Measurements from ENCODE around the gene NF1.
"Not testable (repeated sequence)": the region's sequence is repeated elsewhere in the genome, so short reads cannot be mapped to it uniquely, and the experiment has no call there.

The NF1 gene

DNA sequence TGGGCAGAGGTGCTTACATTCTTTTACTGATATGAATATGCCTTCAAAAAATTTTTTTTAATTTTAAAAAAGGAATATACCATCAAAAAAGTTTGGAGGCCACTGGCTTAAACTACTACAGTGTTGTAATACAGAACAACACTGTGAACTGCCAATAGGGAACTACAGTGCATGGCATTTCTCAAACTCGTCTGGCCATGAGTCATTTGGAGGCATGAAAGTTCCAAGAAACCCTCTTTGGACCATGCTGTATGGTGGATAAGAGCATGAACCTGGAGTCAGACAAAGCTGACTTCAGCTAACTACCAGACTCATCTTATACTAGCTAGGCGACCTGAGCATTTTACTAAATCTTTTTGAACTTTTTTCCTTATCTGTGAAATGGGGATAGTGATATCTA is 9.2 kb upstream of the NF1 start:
- Histone ChIP-seq H3K36me3 (ENCODE audit: insufficient read depth, low read length) (no peaks in the 10 kb centered on the region), H3K9ac (ENCODE audit: low read depth, low read length) (no peak overlapping the region), H3K4me1 (ENCODE audit: control insufficient read depth, insufficient read depth, low read length) (no peaks in the 10 kb centered on the region), H3K27me3 (ENCODE audit: control insufficient read depth, insufficient read depth, low read length) (no peaks in the 10 kb centered on the region), H3K4me2 (ENCODE audit: low read length) (no peak overlapping the region), H3K4me3 (ENCODE audit: low read length) (no peak overlapping the region), H3K9me3 (replicated peaks; ENCODE audit: low read length) (no peaks in the 10 kb centered on the region)

DNA sequence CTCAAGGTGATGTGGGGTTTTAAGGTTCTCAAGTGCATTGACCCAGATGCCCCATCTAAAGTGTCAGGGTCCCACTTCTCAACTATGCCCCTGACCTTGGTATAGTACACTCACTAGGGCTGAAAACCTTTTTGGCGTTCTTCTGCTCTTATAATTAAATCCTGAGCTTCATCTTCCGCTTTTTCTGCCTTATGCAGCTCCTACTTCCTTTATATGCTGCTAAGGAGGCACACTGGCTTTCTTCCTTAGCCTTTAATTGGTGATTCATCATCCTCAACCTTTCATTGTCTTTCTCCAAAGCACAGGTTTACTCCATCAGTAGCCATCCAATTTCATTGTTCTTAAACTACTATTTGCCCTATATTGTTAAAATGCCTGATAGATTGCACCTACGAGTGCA is 5.3 kb upstream of the NF1 start:
- Histone ChIP-seq H3K9me3 (replicated peaks; ENCODE audit: low read length) (no peaks in the 10 kb centered on the region), H3K4me1 (ENCODE audit: control insufficient read depth, insufficient read depth, low read length) (no peaks in the 10 kb centered on the region), H3K9ac (ENCODE audit: low read depth, low read length) (no peak overlapping the region), H3K36me3 (ENCODE audit: insufficient read depth, low read length) (no peaks in the 10 kb centered on the region), H3K4me3 (ENCODE audit: low read length) (no peak overlapping the region), H3K4me2 (ENCODE audit: low read length) (no peak overlapping the region), H3K27me3 (ENCODE audit: control insufficient read depth, insufficient read depth, low read length) (no peaks in the 10 kb centered on the region)

DNA sequence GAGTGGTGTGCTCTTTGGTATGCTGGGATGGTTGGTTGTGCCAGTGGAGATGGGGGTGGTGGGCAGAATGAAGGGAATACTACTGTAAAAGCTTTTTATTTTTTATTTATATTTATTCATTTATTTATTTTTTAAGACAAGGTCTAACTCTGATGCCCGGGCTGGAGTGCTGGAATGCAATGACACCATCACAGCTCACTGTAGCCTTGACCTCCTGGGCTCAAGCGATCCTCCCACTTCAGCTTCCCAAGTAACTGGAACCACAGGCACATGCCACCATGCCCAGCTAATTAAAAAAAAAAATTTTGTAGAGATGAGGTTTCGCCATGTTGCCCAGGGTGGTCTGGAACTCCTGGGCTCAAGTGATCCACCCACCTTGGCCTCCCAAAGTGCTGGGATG is 4.1 kb upstream of the NF1 start:
- not testable (repeated sequence) for H3K36me3 ChIP-seq (ENCODE audit: insufficient read depth, low read length); H3K4me2 ChIP-seq (ENCODE audit: low read length); H3K9ac ChIP-seq (ENCODE audit: low read depth, low read length); H3K9me3 ChIP-seq (replicated peaks; ENCODE audit: low read length); H3K27me3 ChIP-seq (ENCODE audit: control insufficient read depth, insufficient read depth, low read length); H3K4me3 ChIP-seq (ENCODE audit: low read length); H3K4me1 ChIP-seq (ENCODE audit: control insufficient read depth, insufficient read depth, low read length)

DNA sequence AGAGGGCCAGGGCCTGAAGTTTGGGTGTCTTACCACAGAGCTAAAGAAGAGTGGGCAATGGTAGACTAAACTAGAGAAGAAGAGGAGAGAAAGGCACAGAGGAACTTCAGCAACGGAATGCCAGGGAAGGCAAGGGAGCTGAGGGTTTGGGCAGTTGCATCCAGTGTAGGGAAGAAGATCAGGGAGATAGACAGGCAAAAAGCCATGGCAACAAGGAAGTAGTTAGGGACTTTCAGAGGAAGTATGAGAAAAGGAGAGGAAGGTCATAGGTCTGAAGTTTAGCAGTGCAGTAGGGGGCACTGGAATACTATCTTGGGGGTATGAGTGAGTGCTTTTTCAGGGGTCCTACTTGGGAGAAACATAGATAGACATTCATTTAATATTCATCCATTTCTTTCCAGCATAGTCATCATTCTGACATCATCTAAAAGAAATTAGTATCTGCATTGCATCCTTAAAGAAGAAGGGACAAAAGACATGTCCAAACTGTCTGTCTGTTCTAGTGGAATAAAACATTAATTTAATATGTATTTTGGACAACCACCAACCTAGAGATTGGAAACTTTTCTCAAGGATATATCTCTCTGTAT is 2.2 kb upstream of the NF1 start:
- Histone ChIP-seq H3K9ac (ENCODE audit: low read depth, low read length) (no peak overlapping the region), H3K4me3 (ENCODE audit: low read length) (no peak overlapping the region), H3K4me1 (ENCODE audit: control insufficient read depth, insufficient read depth, low read length) (peaks cover 4% of the 10 kb centered on the region), H3K4me2 (ENCODE audit: low read length) (no peak overlapping the region), H3K9me3 (replicated peaks; ENCODE audit: low read length) (no peaks in the 10 kb centered on the region), H3K36me3 (ENCODE audit: insufficient read depth, low read length) (no peaks in the 10 kb centered on the region), H3K27me3 (ENCODE audit: control insufficient read depth, insufficient read depth, low read length) (no peaks in the 10 kb centered on the region)

DNA sequence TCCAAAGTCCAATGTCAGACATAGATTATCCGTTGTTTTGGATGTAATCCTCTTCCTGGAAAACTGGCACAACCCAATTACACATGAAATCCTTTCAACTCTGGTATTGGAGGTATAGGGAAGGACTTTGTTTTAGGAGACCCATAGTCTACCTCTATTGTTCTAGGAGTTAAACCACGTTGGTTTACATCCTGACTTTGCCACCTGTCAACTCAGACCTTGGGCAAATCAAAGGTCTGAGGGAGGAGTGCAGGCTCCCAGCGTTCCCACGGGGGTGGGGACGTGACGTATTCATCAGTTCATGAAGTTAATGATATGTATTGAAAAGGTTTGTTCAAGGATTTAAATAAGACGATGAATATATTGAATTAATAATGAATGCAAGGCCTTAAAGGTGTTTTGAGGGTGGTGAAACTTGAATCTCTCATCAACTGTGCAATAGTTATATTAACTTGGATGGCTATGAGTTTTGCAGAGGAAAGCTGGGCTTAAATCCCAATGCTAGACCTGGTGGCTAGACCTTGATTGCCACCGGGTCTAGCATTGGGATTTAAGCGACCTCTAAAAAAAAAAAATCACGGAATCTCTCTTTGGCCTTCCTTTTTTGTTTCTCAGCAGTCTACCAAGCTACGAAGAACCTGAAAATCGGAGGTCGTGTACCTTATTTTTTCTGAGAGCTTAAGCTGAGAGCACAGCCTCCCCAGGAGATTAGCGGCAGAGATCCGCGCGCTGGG is 744 bp upstream of the NF1 start:
- peak overlapping the region; percentile 67 for H3K4me2 ChIP-seq (ENCODE audit: low read length)
- H3K9ac ChIP-seq (ENCODE audit: low read depth, low read length): peak overlapping the region; percentile 44

DNA sequence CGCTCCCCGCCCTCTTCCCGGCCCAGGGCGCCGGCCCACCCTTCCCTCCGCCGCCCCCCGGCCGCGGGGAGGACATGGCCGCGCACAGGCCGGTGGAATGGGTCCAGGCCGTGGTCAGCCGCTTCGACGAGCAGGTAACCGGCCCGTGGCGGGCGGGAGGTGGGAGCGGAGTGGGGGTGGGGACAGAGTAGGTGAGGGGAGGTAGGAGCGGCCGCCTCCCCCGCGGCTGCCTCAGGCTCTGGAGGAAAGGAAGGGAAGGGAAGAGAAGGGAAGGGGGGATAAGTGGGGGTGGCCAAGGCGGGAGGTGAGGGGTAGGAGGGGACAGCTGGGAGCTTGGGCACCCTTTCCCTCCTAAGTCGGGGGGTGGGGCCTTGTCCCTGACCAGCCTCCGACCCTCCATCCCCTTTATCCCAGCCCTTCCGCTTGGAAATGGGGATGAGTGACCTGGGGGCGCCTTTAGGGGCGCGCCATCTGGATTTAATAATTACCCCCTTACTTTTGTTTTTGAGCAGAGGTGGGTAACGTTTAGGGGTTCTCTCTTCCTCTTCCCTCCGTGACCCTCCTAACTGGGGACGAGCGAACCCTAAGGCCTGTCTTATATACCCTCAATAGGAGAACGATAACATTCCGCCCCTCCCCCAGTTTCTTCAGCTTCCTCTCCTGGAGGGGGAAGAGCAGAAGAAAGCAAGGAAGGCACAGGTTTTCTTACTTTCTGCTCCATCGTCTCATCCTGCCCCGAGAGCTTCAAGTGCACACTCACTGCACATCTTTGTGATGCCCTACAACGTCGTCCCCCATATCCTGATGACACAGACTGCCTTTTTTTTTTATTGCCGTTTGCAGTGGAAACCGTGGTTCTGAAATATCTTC is 694 bp downstream of the NF1 start:
- Histone ChIP-seq H3K9ac (ENCODE audit: low read depth, low read length) (peak overlapping the region; percentile 83), H3K4me1 (ENCODE audit: control insufficient read depth, insufficient read depth, low read length) (peaks cover 4% of the 10 kb centered on the region), H3K4me3 (ENCODE audit: low read length) (peak overlapping the region; percentile 84), H3K4me2 (ENCODE audit: low read length) (peak overlapping the region; percentile 91), H3K36me3 (ENCODE audit: insufficient read depth, low read length) (no peaks in the 10 kb centered on the region), H3K27me3 (ENCODE audit: control insufficient read depth, insufficient read depth, low read length) (no peaks in the 10 kb centered on the region), H3K9me3 (replicated peaks; ENCODE audit: low read length) (no peaks in the 10 kb centered on the region)

More for the DNA sequence above, 744 bp upstream of the NF1 start:
- Histone ChIP-seq H3K4me1 (ENCODE audit: control insufficient read depth, insufficient read depth, low read length) (peaks cover 4% of the 10 kb centered on the region), H3K27me3 (ENCODE audit: control insufficient read depth, insufficient read depth, low read length) (no peaks in the 10 kb centered on the region), H3K4me3 (ENCODE audit: low read length) (peak overlapping the region; percentile 84), H3K36me3 (ENCODE audit: insufficient read depth, low read length) (no peaks in the 10 kb centered on the region), H3K9me3 (replicated peaks; ENCODE audit: low read length) (no peaks in the 10 kb centered on the region)

DNA sequence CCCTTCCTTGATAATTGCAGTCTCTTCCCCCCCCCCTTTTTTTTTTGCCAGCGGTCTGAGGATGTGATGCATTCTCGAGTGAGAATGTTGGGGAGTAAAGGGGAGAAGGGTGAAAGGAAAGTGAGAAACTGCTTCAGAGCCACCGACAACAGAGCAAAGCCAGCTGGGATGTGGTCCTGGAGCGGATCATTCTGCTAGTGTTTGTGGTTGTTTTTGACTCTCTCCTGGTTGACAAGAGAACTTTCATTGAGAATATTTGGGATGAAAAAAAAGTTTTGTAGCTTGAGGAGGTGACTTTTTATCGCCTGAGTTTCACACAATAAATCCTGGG is 1.3 kb downstream of the NF1 start:
- H3K4me1 ChIP-seq (ENCODE audit: control insufficient read depth, insufficient read depth, low read length): peaks cover 4% of the 10 kb centered on the region
- peak overlapping the region; percentile 91 for H3K4me2 ChIP-seq (ENCODE audit: low read length)
- H3K9ac ChIP-seq (ENCODE audit: low read depth, low read length): peak overlapping the region; percentile 83
- H3K36me3 ChIP-seq (ENCODE audit: insufficient read depth, low read length): no peaks in the 10 kb centered on the region
- peak overlapping the region; percentile 84 for H3K4me3 ChIP-seq (ENCODE audit: low read length)
- H3K9me3 ChIP-seq (replicated peaks; ENCODE audit: low read length): no peaks in the 10 kb centered on the region
- H3K27me3 ChIP-seq (ENCODE audit: control insufficient read depth, insufficient read depth, low read length): no peaks in the 10 kb centered on the region

DNA sequence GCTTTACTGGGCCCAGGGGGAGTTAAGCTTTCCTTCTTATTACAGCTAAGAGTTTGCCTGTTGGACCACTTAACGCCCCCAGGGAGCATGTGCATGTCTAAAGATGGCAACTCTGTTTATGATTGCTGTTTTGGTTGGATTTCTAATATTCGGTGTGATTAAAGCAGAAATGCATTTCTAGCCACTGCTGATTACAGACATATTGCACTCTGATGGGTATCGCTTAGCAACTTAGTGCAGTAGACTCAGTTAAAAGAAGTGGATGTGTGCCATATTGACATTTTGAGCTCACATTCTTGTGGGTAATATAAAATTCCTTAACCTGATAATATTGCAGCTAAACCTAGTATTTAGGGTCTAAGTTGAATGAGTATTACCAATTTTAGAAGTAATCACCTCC is 4.2 kb downstream of the NF1 start:
- no peak overlapping the region for H3K4me2 ChIP-seq (ENCODE audit: low read length)
- H3K36me3 ChIP-seq (ENCODE audit: insufficient read depth, low read length): no peaks in the 10 kb centered on the region
- H3K27me3 ChIP-seq (ENCODE audit: control insufficient read depth, insufficient read depth, low read length): no peaks in the 10 kb centered on the region
- H3K9me3 ChIP-seq (replicated peaks; ENCODE audit: low read length): no peaks in the 10 kb centered on the region
- H3K4me3 ChIP-seq (ENCODE audit: low read length): no peak overlapping the region
- H3K9ac ChIP-seq (ENCODE audit: low read depth, low read length): no peak overlapping the region
- H3K4me1 ChIP-seq (ENCODE audit: control insufficient read depth, insufficient read depth, low read length): peaks cover 4% of the 10 kb centered on the region

DNA sequence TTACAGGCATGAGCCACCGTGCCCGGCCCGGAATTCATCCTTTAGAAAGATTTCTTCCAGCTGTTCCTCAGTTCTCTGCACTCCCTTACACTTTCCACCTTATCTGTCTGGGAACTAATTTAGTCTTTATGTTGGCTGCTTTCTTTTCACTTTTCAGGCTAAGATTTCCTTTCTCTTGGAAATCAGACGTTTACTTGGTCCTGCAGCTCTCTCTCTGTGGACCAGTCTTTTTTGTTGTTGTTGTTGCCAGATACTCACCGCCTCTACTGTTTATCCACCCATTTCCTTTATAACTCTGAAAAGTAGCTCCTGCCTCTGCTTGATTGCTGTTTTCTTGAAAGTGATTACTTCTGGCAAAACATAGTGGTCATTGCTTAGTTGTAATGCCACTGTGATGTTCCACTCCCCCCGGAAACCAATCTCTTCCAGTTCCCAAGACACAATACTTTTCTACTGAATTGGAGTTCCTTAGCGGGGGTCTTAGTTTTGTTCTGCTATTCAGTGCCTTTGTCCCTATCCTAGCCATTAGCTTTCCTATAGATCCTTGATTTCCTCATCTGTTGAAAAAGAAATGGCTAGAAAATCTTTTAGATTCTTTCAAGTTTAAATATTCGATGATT is 6.2 kb downstream of the NF1 start:
- Histone ChIP-seq H3K27me3 (ENCODE audit: control insufficient read depth, insufficient read depth, low read length) (no peaks in the 10 kb centered on the region), H3K9ac (ENCODE audit: low read depth, low read length) (no peak overlapping the region), H3K9me3 (replicated peaks; ENCODE audit: low read length) (no peaks in the 10 kb centered on the region), H3K4me3 (ENCODE audit: low read length) (no peak overlapping the region), H3K4me1 (ENCODE audit: control insufficient read depth, insufficient read depth, low read length) (peaks cover 4% of the 10 kb centered on the region), H3K4me2 (ENCODE audit: low read length) (no peak overlapping the region), H3K36me3 (ENCODE audit: insufficient read depth, low read length) (no peaks in the 10 kb centered on the region)

DNA sequence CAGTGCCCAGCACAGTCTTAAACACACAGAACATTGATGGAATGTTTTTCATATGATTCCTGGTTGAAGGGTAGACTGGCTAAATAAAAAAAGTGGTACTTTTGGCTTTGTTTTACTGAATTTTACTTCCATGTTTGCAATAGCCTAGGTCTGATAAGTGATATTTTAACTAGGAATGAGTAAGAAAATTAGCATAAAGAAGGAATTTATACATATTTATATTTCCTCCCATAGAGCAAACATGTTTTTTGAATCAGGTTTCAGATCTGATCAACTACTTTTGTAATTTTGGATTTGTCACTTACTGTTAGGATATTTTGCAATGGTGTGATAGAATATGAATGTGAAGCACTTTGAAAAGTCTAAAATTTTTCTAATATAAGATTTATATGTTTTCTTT is 7.2 kb downstream of the NF1 start:
- Histone ChIP-seq H3K9me3 (replicated peaks; ENCODE audit: low read length) (no peaks in the 10 kb centered on the region), H3K4me2 (ENCODE audit: low read length) (no peak overlapping the region), H3K36me3 (ENCODE audit: insufficient read depth, low read length) (no peaks in the 10 kb centered on the region), H3K27me3 (ENCODE audit: control insufficient read depth, insufficient read depth, low read length) (no peaks in the 10 kb centered on the region), H3K4me3 (ENCODE audit: low read length) (no peak overlapping the region), H3K4me1 (ENCODE audit: control insufficient read depth, insufficient read depth, low read length) (no peaks in the 10 kb centered on the region), H3K9ac (ENCODE audit: low read depth, low read length) (no peak overlapping the region)

DNA sequence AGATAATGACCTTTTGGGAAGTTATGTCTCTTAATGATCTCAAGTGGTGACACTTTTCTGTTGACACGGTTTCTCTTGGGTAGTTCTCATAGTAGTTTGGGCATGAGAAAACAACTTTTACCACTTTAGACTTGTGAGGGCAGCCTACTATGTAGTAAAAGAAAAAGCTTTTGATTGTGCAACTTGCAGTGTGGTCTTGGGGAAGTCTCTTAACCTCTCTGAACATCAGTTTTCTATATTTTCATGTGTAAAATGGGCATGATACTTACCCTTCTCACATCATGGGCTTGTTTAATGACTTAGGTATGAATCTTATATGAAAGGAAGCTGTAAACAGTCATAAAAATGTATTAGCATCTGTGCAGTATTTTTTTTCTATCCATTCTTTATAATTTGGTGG is 11.2 kb downstream of the NF1 start:
- no peak overlapping the region for H3K4me3 ChIP-seq (ENCODE audit: low read length)
- H3K4me2 ChIP-seq (ENCODE audit: low read length): no peak overlapping the region
- H3K36me3 ChIP-seq (ENCODE audit: insufficient read depth, low read length): no peaks in the 10 kb centered on the region
- no peaks in the 10 kb centered on the region for H3K4me1 ChIP-seq (ENCODE audit: control insufficient read depth, insufficient read depth, low read length)
- H3K9ac ChIP-seq (ENCODE audit: low read depth, low read length): no peak overlapping the region
- H3K9me3 ChIP-seq (replicated peaks; ENCODE audit: low read length): no peaks in the 10 kb centered on the region
- no peaks in the 10 kb centered on the region for H3K27me3 ChIP-seq (ENCODE audit: control insufficient read depth, insufficient read depth, low read length)

Measured in skeletal muscle satellite cell (primary cell).